WI38 (cell line): ENCODE data around the gene RHOH.

Source experiments
- H3K4me3 ChIP-seq: 2 replicates; pipeline ENCODE4 v1.5.1; 2011; ENCODE audit warnings: low read depth, mild to moderate bottlenecking, control low read depth, low read length
- CTCF ChIP-seq: IDR thresholded peaks from 2 replicates; pipeline ENCODE4 v1.5.1; 2012; ENCODE audit warnings: low read depth, mild to moderate bottlenecking, control low read depth, low read length

Gene RHOH

GRCh38 chr4:40187386-40187906, 9.4 kb upstream of the RHOH start:
- no peak for TF ChIP-seq CTCF

GRCh38 chr4:40190019-40190418, 6.8 kb upstream of the RHOH start:
- H3K4me3 ChIP-seq = no peak overlapping the region

More at GRCh38 chr4:40187386-40187906, 9.4 kb upstream of the RHOH start:
- no peak overlapping the region for H3K4me3 ChIP-seq

GRCh38 chr4:40190465-40190864, 6.4 kb upstream of the RHOH start:
- no peak overlapping the region for H3K4me3 ChIP-seq
- TF ChIP-seq CTCF = no peak

More at GRCh38 chr4:40190019-40190418, 6.8 kb upstream of the RHOH start:
- no peak for TF ChIP-seq CTCF

- TF ChIP-seq CTCF = no peak
These were observed 5.7 kb upstream of the RHOH start for GRCh38 chr4:40190880-40191815.

GRCh38 chr4:40192114-40193015, 4.5 kb upstream of the RHOH start:
- H3K4me3 ChIP-seq = no peak overlapping the region
- TF ChIP-seq CTCF = no peak

More at GRCh38 chr4:40190880-40191815, 5.7 kb upstream of the RHOH start:
- no peak overlapping the region for H3K4me3 ChIP-seq

- no peak for TF ChIP-seq CTCF
- no peak overlapping the region for H3K4me3 ChIP-seq
These were observed 3.7 kb upstream of the RHOH start for GRCh38 chr4:40193016-40193571.
